Measurements from ENCODE around the gene PRDM7.
A peak's percentile ranks its signal among the peaks of the same experiment; 100 is the strongest.
"Not testable (repeated sequence)": the region's sequence is repeated elsewhere in the genome, so short reads cannot be mapped to it uniquely, and the experiment has no call there.

Gene PRDM7

GRCh38 chr16:90078579-90078895 lies 1.4 kb upstream of the PRDM7 start:
- intact Hi-C loops (cut with DNase I): no loop called here

GRCh38 chr16:90077757-90078578 lies 837 bp upstream of the PRDM7 start:
- intact Hi-C loops (cut with DNase I): no loop called here
- DNase-seq: peak in 19 of 42 donors; percentile 4 to 44 (median 17)

More at GRCh38 chr16:90078579-90078895, 1.4 kb upstream of the PRDM7 start:
- DNase-seq: no peak

- DNase-seq: no peak
- intact Hi-C loops (cut with DNase I): no loop called here
Observed at GRCh38 chr16:90072442-90073105, 4.6 kb downstream of the PRDM7 start.

- DNase-seq: no peak
- intact Hi-C loops (cut with DNase I): no loop called here
Observed at GRCh38 chr16:90070440-90070839, 6.7 kb downstream of the PRDM7 start.

GRCh38 chr16:90061437-90061836 lies 15.7 kb downstream of the PRDM7 start:
- intact Hi-C loops (cut with DNase I): no loop called here
- DNase-seq: no peak

GRCh38 chr16:90057738-90058173 lies 19.4 kb downstream of the PRDM7 start:
- DNase-seq: no peak
- intact Hi-C loops (cut with DNase I): no loop called here

GRCh38 chr16:90056521-90056920 lies 20.6 kb downstream of the PRDM7 start:
- DNase-seq; intact Hi-C loops (cut with DNase I): not testable (repeated sequence)

GRCh38 chr16:90055371-90055770 lies 21.8 kb downstream of the PRDM7 start:
- no peak for DNase-seq
- intact Hi-C loops (cut with DNase I): no loop called here

GRCh38 chr16:90054554-90054953 lies 22.6 kb downstream of the PRDM7 start:
- DNase-seq: no peak
- intact Hi-C loops (cut with DNase I): no loop called here

GRCh38 chr16:90053902-90054500 lies 23.1 kb downstream of the PRDM7 start:
- DNase-seq: no peak
- intact Hi-C loops (cut with DNase I): no loop called here

- no peak for DNase-seq
- intact Hi-C loops (cut with DNase I): no loop called here
Observed at GRCh38 chr16:90050969-90051368, 26.2 kb downstream of the PRDM7 start.

GRCh38 chr16:90048737-90049330 lies 28.3 kb downstream of the PRDM7 start:
- no peak for DNase-seq
- intact Hi-C loops (cut with DNase I): no loop called here

GRCh38 chr16:90048347-90048722 lies 28.8 kb downstream of the PRDM7 start:
- no peak for DNase-seq
- intact Hi-C loops (cut with DNase I): no loop called here

- intact Hi-C loops (cut with DNase I): no loop called here
- DNase-seq: no peak
Observed at GRCh38 chr16:90047714-90048346, 29.3 kb downstream of the PRDM7 start.

GRCh38 chr16:90046971-90047713 lies 30.0 kb downstream of the PRDM7 start:
- intact Hi-C loops (cut with DNase I): no loop called here
- peak in 1 of 42 donors; percentile 29 for DNase-seq

GRCh38 chr16:90046122-90046970 lies 30.8 kb downstream of the PRDM7 start:
- intact Hi-C loops (cut with DNase I): no loop called here
- no peak for DNase-seq

- intact Hi-C loops (cut with DNase I): no loop called here
- no peak for DNase-seq
Observed at GRCh38 chr16:90044111-90044551, 33.0 kb downstream of the PRDM7 start.

- intact Hi-C loops (cut with DNase I): no loop called here
- DNase-seq: no peak
Observed at GRCh38 chr16:90043526-90043925, 33.6 kb downstream of the PRDM7 start.
